ENCODE data around the gene COQ3. TPM values are rescaled to one million over a fixed set of nuclear protein-coding genes. Genes with fewer than 3 reads are reported as not detected.

COQ3 gene
- total RNA-seq, 1 experiment from 2014 or later, result 5.8 TPM

GRCh38 chr6:99416226-99416625, 22.2 kb upstream of the COQ3 start:
- peaks cover 2% of the 10 kb centered on the region for H3K36me3 ChIP-seq (ENCODE audit: control insufficient read depth, insufficient read depth, low read length)
- no peaks in the 10 kb centered on the region for H3K9me3 ChIP-seq
- no peaks in the 10 kb centered on the region for H3K27me3 ChIP-seq (replicated peaks; ENCODE audit: control insufficient read depth, insufficient read depth, low read length)
- Mint-ChIP-seq H3K27ac (ENCODE audit: unreplicated experiment) (no peak overlapping the region), H3K36me3 (ENCODE audit: insufficient read depth, unreplicated experiment) (peaks cover 22% of the 10 kb centered on the region), H3K9me3 (ENCODE audit: unreplicated experiment) (no peaks in the 10 kb centered on the region), H3K4me1 (ENCODE audit: low read depth, unreplicated experiment) (no peaks in the 10 kb centered on the region), H3K4me3 (ENCODE audit: unreplicated experiment) (no peak overlapping the region), H3K27me3 (ENCODE audit: insufficient read depth, unreplicated experiment) (no peaks in the 10 kb centered on the region)
- ChIA-PET CTCF (no interaction called here), POLR2A (interaction anchor here (0.6 kb wide), 1 partner anchor 101 kb away, joined by 3 read pairs; no protein-coding TSS in a partner anchor)
- no peaks in the 10 kb centered on the region for H3K4me1 ChIP-seq
- H3K4me3 ChIP-seq (ENCODE audit: low read depth, low read length), result no peak overlapping the region
- no TSS peak for BruUV-seq (replicated peaks)
- no peak for TF ChIP-seq CTCF (IDR thresholded peaks at IDR 0.05; ENCODE audit: insufficient read depth in 1 of 2, low read depth in 1 of 2, low read length in 1 of 2, severe bottlenecking in 1 of 2, unreplicated experiment in 1 of 2)
- DNase-seq, result no peak
- intact Hi-C loops (cut with micrococcal nuclease; ENCODE audit: unreplicated experiment), result no loop called here

- Histone ChIP-seq H3K36me3 (ENCODE audit: control insufficient read depth, insufficient read depth, low read length) (peaks cover 2% of the 10 kb centered on the region), H3K27me3 (replicated peaks; ENCODE audit: control insufficient read depth, insufficient read depth, low read length) (no peaks in the 10 kb centered on the region), H3K4me3 (ENCODE audit: low read depth, low read length) (no peak overlapping the region), H3K4me1 (no peaks in the 10 kb centered on the region), H3K9me3 (no peaks in the 10 kb centered on the region)
- Mint-ChIP-seq H3K27me3 (ENCODE audit: insufficient read depth, unreplicated experiment) (no peaks in the 10 kb centered on the region), H3K4me1 (ENCODE audit: low read depth, unreplicated experiment) (no peaks in the 10 kb centered on the region), H3K36me3 (ENCODE audit: insufficient read depth, unreplicated experiment) (peaks cover 28% of the 10 kb centered on the region), H3K4me3 (ENCODE audit: unreplicated experiment) (no peak overlapping the region), H3K27ac (ENCODE audit: unreplicated experiment) (no peak overlapping the region), H3K9me3 (ENCODE audit: unreplicated experiment) (no peaks in the 10 kb centered on the region)
- no peak for DNase-seq
- ChIA-PET POLR2A (interaction anchor here (1.1 kb wide), 1 partner anchor 10 kb away, joined by 3 read pairs; no protein-coding TSS in a partner anchor), CTCF (no interaction called here)
- intact Hi-C loops (cut with micrococcal nuclease; ENCODE audit: unreplicated experiment), result no loop called here
- TF ChIP-seq CTCF (IDR thresholded peaks at IDR 0.05; ENCODE audit: insufficient read depth in 1 of 2, low read depth in 1 of 2, low read length in 1 of 2, severe bottlenecking in 1 of 2, unreplicated experiment in 1 of 2), result no peak
- no TSS peak for BruUV-seq (replicated peaks)
Observed at GRCh38 chr6:99415446-99415845, 21.5 kb upstream of the COQ3 start.

- intact Hi-C loops (cut with micrococcal nuclease; ENCODE audit: unreplicated experiment), result no loop called here
- Mint-ChIP-seq H3K9me3 (ENCODE audit: unreplicated experiment) (no peaks in the 10 kb centered on the region), H3K27ac (ENCODE audit: unreplicated experiment) (no peak overlapping the region), H3K36me3 (ENCODE audit: insufficient read depth, unreplicated experiment) (peaks cover 59% of the 10 kb centered on the region), H3K4me1 (ENCODE audit: low read depth, unreplicated experiment) (no peaks in the 10 kb centered on the region), H3K4me3 (ENCODE audit: unreplicated experiment) (no peak overlapping the region), H3K27me3 (ENCODE audit: insufficient read depth, unreplicated experiment) (no peaks in the 10 kb centered on the region)
- ChIA-PET CTCF (no interaction called here), POLR2A (no interaction called here)
- no TSS peak for BruUV-seq (replicated peaks)
- Histone ChIP-seq H3K4me3 (ENCODE audit: low read depth, low read length) (no peak overlapping the region), H3K9me3 (no peaks in the 10 kb centered on the region), H3K4me1 (no peaks in the 10 kb centered on the region), H3K27me3 (replicated peaks; ENCODE audit: control insufficient read depth, insufficient read depth, low read length) (no peaks in the 10 kb centered on the region), H3K36me3 (ENCODE audit: control insufficient read depth, insufficient read depth, low read length) (peaks cover 2% of the 10 kb centered on the region)
- DNase-seq, result no peak
- TF ChIP-seq CTCF (IDR thresholded peaks at IDR 0.05; ENCODE audit: insufficient read depth in 1 of 2, low read depth in 1 of 2, low read length in 1 of 2, severe bottlenecking in 1 of 2, unreplicated experiment in 1 of 2), result no peak
Observed at GRCh38 chr6:99412065-99412464, 18.1 kb upstream of the COQ3 start.
